Effector CD4-positive, alpha-beta T cell (primary cell): ENCODE measurements around the gene ADAMTS3.

Source experiments
- DNase-seq: peaks from one replicate; pipeline ENCODE4 v3.0.0-alpha.2; 2020

The ADAMTS3 gene

DNA sequence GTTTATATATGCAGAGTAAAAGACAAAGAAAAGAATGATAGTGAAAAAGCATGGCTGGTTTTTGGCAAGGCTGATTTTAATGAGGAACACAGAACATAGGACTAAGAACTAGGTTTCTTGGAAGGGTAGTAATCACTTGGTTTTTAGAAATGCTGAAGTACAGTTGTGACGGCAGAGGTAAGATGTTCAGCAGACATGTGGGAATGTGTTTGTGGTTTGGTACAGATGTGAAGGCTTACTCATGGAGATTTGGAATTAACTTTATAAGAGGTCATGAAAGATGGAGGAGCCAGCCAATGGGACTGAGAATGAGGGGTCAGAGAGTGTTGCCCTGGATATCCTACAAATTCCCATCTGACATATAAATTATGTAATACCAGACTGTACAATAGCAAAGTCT is 293.6 kb downstream of the ADAMTS3 start:
- no peak for DNase-seq

DNA sequence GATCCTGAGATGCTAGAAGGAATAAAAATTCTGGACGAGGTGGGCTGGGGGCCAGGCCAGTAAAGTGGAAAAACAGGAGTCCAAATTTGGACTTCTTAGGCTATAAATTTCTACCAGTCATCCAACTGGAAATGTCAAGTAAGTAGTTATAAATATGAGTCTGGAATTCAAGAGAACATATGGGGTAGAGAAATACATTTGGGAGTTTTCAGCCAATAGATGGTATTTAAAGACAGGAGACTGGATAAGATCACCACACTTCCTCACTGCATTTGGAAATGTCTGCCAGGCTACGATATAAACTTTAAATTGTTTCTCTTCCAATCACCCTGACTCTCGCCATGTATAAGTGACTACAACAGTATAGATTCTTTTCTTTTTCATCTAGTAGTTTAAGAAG is 294.8 kb downstream of the ADAMTS3 start:
- no peak for DNase-seq

DNA sequence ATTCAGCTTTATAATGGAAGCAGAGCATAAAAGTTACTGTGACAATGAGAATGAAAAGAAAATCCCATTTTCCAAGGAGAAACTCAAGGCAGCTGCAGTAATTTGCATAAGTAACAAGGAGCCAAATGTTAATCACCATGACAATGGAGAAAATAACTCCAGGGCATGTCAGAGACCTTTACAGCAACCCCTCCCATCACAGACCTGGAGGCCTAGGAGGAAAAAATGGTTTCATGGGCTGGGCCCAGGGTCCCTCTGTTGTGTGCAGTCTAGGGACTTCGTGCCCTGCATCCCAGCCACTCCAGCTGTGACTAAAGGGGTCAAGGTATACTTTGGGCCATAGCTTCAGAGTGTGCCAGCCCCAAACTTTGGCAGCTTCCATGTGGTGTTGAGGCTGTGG is 313.8 kb downstream of the ADAMTS3 start:
- no peak for DNase-seq

DNA sequence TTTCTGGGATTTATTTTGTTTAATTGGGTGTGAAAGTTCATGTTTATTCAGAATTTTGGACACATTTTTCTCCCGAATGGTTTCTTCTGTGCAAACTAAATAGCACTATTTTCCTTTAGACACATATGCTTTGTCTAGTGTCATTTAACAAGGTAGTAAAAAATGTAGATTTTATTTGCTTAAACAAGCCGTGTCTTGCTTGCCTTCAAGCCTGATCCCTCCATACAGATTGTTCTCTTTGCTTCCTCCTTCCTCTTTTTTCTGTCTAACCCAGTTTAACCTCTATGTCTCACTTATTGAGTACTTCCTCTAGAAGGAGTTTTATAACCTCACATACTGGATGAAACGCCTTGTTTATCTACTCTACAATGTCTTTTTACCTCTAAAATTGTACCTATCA is 325.4 kb downstream of the ADAMTS3 start:
- no peak for DNase-seq

DNA sequence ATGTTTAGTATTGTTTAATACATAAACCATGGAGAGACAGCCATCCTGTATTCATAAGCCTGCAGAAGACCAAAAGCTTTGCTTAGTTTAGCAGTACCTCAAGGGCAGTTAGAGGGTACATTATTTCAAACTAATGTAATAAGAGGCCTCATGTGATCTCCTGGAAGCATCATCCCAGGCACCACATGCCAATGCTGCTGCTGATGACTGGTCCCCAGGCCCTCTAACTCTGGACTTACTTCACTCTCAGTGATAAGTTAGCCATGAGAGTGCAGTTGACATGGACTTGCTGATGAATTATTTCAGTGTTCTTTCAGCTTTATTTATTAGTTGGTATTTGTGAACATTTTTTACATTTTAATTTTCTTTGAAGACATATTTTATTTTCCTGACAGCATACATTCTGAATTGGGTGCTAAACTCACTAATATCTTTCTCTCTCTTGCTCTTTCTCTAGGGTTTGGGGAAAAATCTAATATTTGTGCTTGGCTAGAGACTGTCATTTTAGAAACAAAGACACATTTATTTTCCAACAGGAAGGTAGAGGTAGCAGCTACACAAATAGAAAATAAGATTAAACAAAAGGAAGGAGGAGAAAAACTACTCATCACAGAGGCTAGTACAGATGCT is 329.4 kb downstream of the ADAMTS3 start:
- no peak for DNase-seq
